Caco-2 (cell line): Measurements from ENCODE around the gene PEX3. TPM values are rescaled to one million over a fixed set of nuclear protein-coding genes. Genes with fewer than 3 reads are reported as not detected.

ENCODE experiments used
- BruUV-seq: library from RNA; stranded (reverse); fragments of 400-500 nt; replicated peaks from 2 replicates; lab custom pipeline; 2021; lab: Mats Ljungman, UMichigan
- CTCF ChIA-PET: fragments of 300-600 bp; sonication (Branson Sonifier 250); formaldehyde crosslinking; loops from one replicate; lab custom pipeline; 2022; ENCODE audit warnings: antibody characterized with exemption; lab: Charles Lee
- POLR2A ChIA-PET: fragments of 300-600 bp; sonication (Branson Sonifier 250); formaldehyde crosslinking; loops from one replicate; lab custom pipeline; 2022; ENCODE audit warnings: antibody characterized with exemption; lab: Charles Lee
- DNase-seq, 2 experiments: peaks; one replicate each; pipeline versions ENCODE4 v3.0.0 to v3.0.0-alpha.2; 2020 to 2022
- H3K27me3 ChIP-seq: replicated peaks from 2 replicates; pipeline ENCODE4 v1.6.0; 2011; ENCODE audit warnings: low read length; ENCODE audit not compliant: control insufficient read depth, insufficient read depth
- H3K36me3 ChIP-seq: 2 replicates; pipeline ENCODE4 v1.5.1; 2011; ENCODE audit warnings: low read length; ENCODE audit not compliant: control insufficient read depth, insufficient read depth
- H3K4me1 ChIP-seq: fragments of 250-450 bp; sonication (Bioruptor Pico); 2 replicates; pipeline ENCODE4 v1.5.1; 2020; ENCODE audit warnings: mild to moderate bottlenecking
- H3K4me3 ChIP-seq: 2 replicates; pipeline ENCODE4 v1.5.1; 2011; ENCODE audit warnings: low read depth, mild to moderate bottlenecking, control low read depth, low read length
- H3K9me3 ChIP-seq: fragments of 250-450 bp; sonication (Bioruptor Pico); 2 replicates; pipeline ENCODE4 v1.5.1; 2020; ENCODE audit warnings: mild to moderate bottlenecking, moderate library complexity
- H3K27ac Mint-ChIP-seq: one replicate; pipeline ENCODE4 v1.8.0; 2022; ENCODE audit warnings: mixed read lengths; ENCODE audit not compliant: unreplicated experiment
- H3K27me3 Mint-ChIP-seq: one replicate; pipeline ENCODE4 v1.8.0; 2022; ENCODE audit warnings: mixed read lengths; ENCODE audit not compliant: insufficient read depth, unreplicated experiment
- H3K36me3 Mint-ChIP-seq: one replicate; pipeline ENCODE4 v1.8.0; 2022; ENCODE audit warnings: mild to moderate bottlenecking, mixed read lengths; ENCODE audit not compliant: insufficient read depth, unreplicated experiment
- H3K4me1 Mint-ChIP-seq: one replicate; pipeline ENCODE4 v1.8.0; 2022; ENCODE audit warnings: low read depth, mixed read lengths; ENCODE audit not compliant: unreplicated experiment
- H3K4me3 Mint-ChIP-seq: one replicate; pipeline ENCODE4 v1.8.0; 2022; ENCODE audit warnings: mild to moderate bottlenecking, moderate library complexity, mixed read lengths; ENCODE audit not compliant: unreplicated experiment
- H3K9me3 Mint-ChIP-seq: one replicate; pipeline ENCODE4 v1.8.0; 2022; ENCODE audit warnings: mixed read lengths; ENCODE audit not compliant: unreplicated experiment
- intact Hi-C: fragments of 100-400 bp; cut with micrococcal nuclease; formaldehyde crosslinking; loops from one replicate; pipeline ENCODE4 v1.10.0; 2022; ENCODE audit not compliant: unreplicated experiment
- total RNA-seq: library from RNA; stranded (reverse); gene quantifications from 2 replicates; pipeline ENCODE4 v1.2.3, GENCODE V29; 2022
- TF ChIP-seq, protein P1 (sequence below), 2 experiments: fragments of 200-600 bp in 1 of 2; IDR thresholded peaks; 1 replicate in 1 of 2; 2 replicates in 1 of 2; pipeline versions ENCODE4 v1.5.1 to v1.8.0; 2011 to 2022; ENCODE audit warnings: antibody characterized with exemption in 1 of 2, control low read depth in 1 of 2, inconsistent platforms in 1 of 2, low read depth in 1 of 2, low read length in 1 of 2, mild to moderate bottlenecking in 1 of 2, moderate library complexity in 1 of 2; ENCODE audit not compliant: insufficient read depth in 1 of 2, severe bottlenecking in 1 of 2, unreplicated experiment in 1 of 2

The PEX3 gene
- total RNA-seq, 1 experiment from 2014 or later = 44.6 TPM

DNA sequence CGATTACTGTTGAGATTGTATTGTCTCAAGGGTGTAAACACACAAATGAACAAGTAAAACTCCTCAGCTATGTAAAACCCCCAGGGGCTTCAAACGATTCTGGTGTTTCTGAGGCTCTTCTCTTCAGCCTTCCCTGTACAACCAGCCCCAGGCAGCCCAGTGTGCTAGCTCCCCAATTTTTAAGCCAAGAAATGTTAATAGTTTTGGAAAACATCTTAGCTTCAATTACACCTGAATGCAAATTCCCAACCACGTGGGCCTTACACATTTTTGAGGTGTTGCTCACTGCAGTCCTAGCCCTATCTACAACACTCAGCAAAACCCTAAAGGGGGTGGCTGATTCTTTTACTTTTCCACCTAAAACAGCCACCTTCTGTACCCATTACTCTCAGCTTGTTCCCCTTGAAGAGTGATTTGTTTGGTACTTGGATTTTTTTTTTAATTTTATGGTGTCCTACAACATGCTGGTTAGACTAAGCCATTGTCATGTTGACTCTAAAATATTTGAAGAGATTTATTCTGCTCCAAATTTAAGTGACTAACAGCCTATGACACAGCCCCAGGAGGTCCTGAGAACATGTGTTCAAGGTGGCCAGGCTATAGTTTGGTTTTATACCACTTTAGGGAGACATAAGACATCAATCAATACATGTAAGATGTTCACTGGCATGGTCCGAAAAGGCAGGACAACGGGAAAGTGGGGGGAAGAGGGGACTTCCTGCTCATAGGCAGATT lies 48.8 kb upstream of the PEX3 start:
- no peaks in the 10 kb centered on the region for H3K36me3 ChIP-seq
- no peak overlapping the region for H3K4me3 ChIP-seq
- TF ChIP-seq, protein P1, sequence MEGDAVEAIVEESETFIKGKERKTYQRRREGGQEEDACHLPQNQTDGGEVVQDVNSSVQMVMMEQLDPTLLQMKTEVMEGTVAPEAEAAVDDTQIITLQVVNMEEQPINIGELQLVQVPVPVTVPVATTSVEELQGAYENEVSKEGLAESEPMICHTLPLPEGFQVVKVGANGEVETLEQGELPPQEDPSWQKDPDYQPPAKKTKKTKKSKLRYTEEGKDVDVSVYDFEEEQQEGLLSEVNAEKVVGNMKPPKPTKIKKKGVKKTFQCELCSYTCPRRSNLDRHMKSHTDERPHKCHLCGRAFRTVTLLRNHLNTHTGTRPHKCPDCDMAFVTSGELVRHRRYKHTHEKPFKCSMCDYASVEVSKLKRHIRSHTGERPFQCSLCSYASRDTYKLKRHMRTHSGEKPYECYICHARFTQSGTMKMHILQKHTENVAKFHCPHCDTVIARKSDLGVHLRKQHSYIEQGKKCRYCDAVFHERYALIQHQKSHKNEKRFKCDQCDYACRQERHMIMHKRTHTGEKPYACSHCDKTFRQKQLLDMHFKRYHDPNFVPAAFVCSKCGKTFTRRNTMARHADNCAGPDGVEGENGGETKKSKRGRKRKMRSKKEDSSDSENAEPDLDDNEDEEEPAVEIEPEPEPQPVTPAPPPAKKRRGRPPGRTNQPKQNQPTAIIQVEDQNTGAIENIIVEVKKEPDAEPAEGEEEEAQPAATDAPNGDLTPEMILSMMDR (IDR thresholded peaks at IDR 0.05; ENCODE audit: insufficient read depth in 1 of 2, low read depth in 1 of 2, low read length in 1 of 2, severe bottlenecking in 1 of 2, unreplicated experiment in 1 of 2) = no peak
- Mint-ChIP-seq H3K9me3 (no peaks in the 10 kb centered on the region), H3K27me3 (no peaks in the 10 kb centered on the region), H3K4me3 (no peak overlapping the region), H3K27ac (no peak overlapping the region), H3K4me1 (no peaks in the 10 kb centered on the region), H3K36me3 (no peaks in the 10 kb centered on the region)
- H3K27me3 ChIP-seq = no peaks in the 10 kb centered on the region
- ChIA-PET CTCF (no interaction called here), POLR2A (no interaction called here)
- no TSS peak for BruUV-seq
- DNase-seq = no peak
- H3K4me1 ChIP-seq = peaks cover 17% of the 10 kb centered on the region
- no peaks in the 10 kb centered on the region for H3K9me3 ChIP-seq
- intact Hi-C loops = no loop called here

DNA sequence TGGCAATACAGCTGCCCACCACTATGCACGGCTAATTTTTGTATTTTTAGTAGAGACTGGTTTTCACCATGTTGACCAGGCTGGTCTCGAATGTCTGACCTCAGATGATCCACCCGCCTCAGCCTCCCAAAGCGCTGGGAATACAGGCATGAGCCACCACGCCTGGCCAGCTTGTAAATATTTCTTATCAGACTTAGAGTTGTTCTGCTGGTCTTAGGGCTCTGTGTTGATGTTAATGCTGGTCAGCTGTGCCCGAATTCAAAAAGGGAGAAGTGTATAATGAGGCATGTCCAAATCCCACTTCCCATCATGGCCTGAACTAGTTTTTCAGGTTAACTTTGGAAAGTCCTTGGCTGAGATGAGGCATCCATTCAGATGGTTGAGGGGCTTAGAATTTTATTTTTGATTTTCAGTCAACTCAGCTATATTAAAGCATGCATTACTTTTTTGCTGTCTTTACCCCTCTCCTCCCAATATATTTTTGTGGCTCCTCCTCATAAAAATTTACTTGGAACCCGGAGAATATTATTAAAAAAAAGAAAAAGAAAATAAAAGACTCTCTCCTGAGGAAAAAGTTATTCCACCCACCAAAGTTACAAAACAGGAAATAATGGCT lies 47.8 kb upstream of the PEX3 start:
- no peaks in the 10 kb centered on the region for H3K27me3 ChIP-seq
- BruUV-seq = no TSS peak
- Mint-ChIP-seq H3K9me3 (no peaks in the 10 kb centered on the region), H3K4me3 (no peak overlapping the region), H3K27ac (no peak overlapping the region), H3K4me1 (no peaks in the 10 kb centered on the region), H3K27me3 (no peaks in the 10 kb centered on the region), H3K36me3 (no peaks in the 10 kb centered on the region)
- H3K4me1 ChIP-seq = peaks cover 6% of the 10 kb centered on the region
- no peak for DNase-seq
- no peaks in the 10 kb centered on the region for H3K36me3 ChIP-seq
- ChIA-PET CTCF (no interaction called here), POLR2A (no interaction called here)
- H3K4me3 ChIP-seq = no peak overlapping the region
- TF ChIP-seq, protein P1 (IDR thresholded peaks at IDR 0.05; ENCODE audit: insufficient read depth in 1 of 2, low read depth in 1 of 2, low read length in 1 of 2, severe bottlenecking in 1 of 2, unreplicated experiment in 1 of 2) = no peak
- intact Hi-C loops = no loop called here
- H3K9me3 ChIP-seq = no peaks in the 10 kb centered on the region

GRCh38 chr6:143405373-143406154 lies 45.0 kb upstream of the PEX3 start:
- H3K9me3 Mint-ChIP-seq = peaks cover 11% of the 10 kb centered on the region
- ChIA-PET POLR2A (no interaction called here), CTCF (no interaction called here)
- no peak overlapping the region for H3K4me3 Mint-ChIP-seq
- intact Hi-C loops = no loop called here
- H3K27me3 Mint-ChIP-seq = no peaks in the 10 kb centered on the region
- H3K4me1 Mint-ChIP-seq = no peaks in the 10 kb centered on the region
- H3K36me3 Mint-ChIP-seq = peaks cover 4% of the 10 kb centered on the region
- TF ChIP-seq, protein P1 (IDR thresholded peaks at IDR 0.05; ENCODE audit: insufficient read depth in 1 of 2, low read depth in 1 of 2, low read length in 1 of 2, severe bottlenecking in 1 of 2, unreplicated experiment in 1 of 2) = no peak
- no peak overlapping the region for H3K27ac Mint-ChIP-seq
- no TSS peak for BruUV-seq
- H3K36me3 ChIP-seq = no peaks in the 10 kb centered on the region
- DNase-seq = no peak
- H3K4me1 ChIP-seq = peaks cover 14% of the 10 kb centered on the region
- H3K4me3 ChIP-seq = no peak overlapping the region
- no peaks in the 10 kb centered on the region for H3K27me3 ChIP-seq
- no peaks in the 10 kb centered on the region; the same call in 1 of the 2 replicates for H3K9me3 ChIP-seq
